Measurements from ENCODE around the gene KIRREL3.

Gene KIRREL3

GRCh38 chr11:126522606-126523005 is 478.0 kb downstream of the KIRREL3 start:
- no peak for DNase-seq

GRCh38 chr11:126522152-126522551 is 478.4 kb downstream of the KIRREL3 start:
- DNase-seq, result no peak

GRCh38 chr11:126521196-126521595 is 479.4 kb downstream of the KIRREL3 start:
- no peak for DNase-seq

- no peak for DNase-seq
These were observed 480.5 kb downstream of the KIRREL3 start for GRCh38 chr11:126519764-126520734.

DNA sequence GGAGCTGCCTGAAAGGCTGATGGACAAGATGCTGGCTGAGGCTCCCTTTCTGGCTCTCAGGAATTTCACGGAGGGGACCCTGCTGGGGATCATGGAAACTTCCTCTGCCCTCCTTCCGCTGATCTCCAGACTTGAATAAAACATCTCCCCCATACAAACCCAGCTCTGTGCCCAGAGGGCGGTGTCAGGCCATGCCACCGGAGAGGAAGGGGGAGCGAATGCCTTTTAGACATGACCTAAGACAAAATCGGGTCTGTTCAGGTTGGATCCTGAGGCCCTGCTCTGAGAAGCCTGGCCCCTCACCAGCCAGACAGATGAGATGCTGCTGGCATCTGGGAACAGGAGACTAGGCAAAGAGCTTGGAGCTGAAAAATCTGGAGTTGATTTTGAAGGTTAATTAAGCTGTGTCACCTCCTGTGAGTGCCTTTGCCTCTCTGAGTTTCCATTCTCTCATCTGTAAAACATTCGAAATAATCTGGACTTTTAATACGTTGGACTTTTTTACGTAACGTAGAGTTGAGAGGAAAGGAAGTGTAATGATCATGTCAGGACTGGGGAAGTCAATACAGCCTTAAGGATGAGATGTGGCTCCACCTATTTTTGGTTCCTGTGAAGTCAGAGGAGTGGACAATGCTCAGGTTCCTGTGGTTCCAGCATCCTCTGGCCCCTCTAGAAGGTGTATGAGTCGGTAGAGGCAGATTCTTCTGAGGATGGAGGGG is 481.4 kb downstream of the KIRREL3 start:
- no peak for DNase-seq

DNA sequence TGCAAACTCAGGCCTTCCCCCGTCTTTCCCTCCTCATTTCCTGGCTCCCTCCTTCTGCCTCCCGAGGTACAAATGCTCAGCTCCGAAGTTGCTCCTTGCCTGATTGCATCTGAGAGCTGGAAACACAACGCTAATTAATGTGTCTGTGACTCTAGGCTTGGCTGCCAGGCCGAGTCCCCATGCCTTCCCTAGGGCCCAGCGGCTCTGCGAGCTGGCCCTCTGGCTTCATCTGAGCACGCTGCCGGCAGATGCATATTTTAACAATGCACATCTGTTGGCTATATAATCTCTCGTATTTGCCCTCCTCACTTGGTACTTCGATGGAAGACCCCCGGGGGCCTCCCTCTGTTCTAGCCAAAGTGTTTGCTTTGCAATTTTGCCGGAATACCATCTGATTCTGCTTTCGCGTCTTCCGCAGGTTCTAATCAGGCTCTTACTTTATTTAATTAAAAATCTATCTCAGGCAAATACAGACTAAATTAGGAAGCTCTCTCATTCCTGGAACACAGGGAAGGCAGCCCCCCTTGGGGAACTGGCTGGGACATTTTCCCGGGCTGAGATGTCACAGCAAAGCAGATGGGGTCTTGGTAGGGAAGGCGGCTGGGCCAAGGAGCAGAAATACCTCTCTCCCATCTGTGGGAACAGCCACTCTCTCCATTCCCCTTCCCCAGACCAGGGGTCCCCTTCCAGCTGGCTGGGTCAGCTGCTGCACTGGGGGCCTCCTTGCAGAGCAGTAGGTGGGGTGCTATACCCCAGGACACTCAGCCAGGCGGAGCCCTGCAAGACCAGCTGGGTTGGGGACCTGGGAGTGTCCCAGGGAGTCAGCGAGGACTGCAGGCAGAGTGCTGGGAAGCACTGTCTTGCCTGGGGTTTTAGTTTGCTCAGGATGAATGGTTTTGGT is 482.2 kb downstream of the KIRREL3 start:
- no peak for DNase-seq

- no peak for DNase-seq
These were observed 485.1 kb downstream of the KIRREL3 start for GRCh38 chr11:126515501-126515900.

DNA sequence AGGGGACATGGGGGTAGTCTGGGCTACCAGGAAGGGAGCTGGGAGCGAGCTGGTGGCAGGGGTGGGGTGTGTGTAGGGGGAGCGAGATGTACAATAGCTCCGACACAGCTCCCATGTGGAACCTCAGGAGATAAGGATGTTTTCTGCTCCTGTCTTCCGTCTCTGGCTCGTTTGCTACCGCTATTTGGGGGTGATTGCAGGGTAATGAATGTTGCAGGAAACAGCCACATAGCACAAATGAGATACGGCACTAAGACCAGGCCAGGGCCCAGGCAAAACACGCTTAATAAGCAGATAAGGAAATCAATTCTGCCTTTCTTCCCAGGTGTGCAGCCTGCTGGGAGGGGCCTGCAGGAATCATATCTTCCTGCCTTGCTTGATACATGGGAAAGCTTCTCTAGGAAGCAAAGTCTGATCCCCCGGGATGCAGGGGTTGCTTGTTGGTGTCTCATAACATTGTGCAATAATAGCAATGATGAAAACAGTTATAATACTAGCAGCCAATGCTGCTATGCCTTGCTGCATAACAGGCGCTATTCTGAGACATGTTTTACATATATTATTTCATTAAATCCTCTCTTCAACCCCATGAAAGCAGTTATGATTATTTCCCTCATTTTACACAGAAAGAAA is 486.4 kb downstream of the KIRREL3 start:
- no peak for DNase-seq

DNA sequence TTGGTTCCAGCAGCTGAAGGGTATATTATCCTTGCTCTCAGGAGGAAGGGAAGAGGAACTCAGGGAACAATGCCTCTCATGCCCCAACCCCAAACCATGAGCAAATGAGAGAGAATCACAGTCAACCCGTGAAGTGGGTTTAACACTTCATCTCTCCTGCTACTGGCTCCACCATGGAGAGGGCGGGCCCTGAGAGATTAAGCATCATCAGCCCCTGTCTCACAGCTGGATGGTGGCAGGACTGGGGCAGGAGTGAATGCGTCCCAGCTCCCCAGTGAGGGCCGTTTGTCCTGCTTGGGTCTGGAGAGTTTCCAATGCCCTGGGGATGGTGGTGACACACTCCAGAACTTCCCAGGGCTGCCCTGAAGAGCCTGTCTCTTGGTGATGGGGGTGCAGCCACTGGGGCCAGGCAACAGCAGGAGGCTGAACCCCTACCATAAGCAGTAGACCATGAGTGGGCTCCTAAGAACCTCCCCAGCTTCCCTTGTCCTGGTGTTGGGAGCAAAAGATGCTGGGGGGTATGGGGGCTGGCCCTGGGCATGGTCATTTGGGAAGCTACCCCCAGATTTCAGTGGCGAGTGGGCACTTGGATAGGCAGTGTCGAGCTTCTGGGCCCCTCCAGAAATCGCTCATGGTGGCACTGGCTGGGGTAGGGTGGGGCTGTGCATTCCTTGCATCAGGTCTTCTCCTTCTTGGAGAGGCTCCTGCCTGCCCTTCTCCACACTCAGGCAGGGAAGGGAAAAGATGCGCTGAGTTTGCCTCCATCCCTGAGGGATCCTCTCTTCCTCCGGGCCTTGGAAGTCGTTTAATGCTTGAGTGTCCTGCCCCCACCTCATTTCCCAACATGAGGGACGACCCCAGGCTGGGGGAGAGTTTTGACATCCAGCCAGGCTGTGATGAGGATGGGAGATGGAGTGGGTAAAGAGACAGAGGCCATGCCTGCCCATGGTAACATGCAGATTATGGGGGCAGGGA is 487.5 kb downstream of the KIRREL3 start:
- DNase-seq, result no peak

- DNase-seq, result no peak
These were observed 488.3 kb downstream of the KIRREL3 start for GRCh38 chr11:126512251-126512650.

DNA sequence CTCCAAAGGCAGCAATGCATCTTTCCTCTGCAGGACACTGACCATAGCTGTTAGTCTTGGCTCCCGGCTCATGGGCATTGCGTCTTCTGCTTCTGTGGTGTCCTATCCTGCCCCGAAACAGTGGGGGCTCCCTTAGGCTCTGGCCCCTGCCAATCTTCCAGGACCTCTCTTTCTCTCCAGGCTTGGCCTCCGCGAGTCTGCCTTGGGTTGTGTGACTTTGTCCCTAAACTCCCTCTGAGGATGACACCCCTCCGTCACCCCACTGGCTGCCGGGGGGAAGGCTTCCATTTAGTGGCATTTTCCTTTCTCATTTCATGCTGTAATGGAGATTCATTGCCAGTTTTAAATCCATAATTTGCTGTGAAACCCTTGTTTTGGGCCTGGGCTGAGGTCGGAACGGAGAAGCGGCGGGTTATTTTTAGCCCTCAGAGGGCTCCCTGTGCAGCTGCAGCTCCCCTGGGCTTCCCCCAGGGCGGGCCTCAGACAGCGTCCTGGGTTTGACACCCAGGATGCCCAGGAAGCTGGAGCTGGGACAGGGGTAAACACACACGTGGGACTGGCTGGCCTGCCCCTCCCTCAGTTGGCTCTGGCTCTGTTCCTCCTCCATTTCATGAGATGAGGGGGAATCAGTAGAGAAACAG is 489.0 kb downstream of the KIRREL3 start:
- DNase-seq, result no peak

DNA sequence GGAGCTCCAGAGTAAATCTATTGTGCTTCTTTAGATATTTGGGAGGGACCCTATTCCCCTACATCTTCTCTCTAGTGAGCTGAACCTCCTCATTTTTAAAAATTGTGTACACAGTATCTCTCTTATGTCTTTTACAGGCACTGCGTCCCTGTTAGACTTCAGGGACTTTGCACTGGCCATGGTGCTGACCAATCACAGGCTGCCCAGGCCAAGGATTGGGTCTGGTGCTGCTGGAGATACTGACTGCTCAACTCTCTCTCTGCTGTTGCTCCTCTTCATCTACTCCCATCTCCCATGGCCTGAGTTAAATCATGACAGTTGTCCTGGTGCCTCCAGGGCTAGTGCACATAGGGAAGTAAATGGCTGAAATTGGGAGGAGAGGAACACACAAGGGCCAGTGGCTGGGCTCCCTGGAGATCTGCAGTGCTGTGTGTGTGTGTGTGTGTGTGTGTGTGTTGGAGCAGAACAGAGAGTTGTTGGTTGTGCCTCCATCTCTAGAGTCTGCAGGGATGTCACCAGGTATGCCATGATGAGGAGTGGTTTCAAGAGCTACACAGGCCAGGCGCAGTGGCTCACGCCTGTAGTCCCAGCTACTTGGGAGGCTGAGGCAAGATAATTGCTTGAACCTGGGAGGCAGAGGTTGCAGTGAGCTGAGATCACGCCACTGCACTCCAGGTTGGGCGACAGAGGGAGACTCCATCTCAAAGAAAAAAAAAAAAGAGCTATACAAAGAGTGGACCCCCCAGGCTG is 489.8 kb downstream of the KIRREL3 start:
- DNase-seq, result no peak

- no peak for DNase-seq
These were observed 492.9 kb downstream of the KIRREL3 start for GRCh38 chr11:126507646-126508045.

DNA sequence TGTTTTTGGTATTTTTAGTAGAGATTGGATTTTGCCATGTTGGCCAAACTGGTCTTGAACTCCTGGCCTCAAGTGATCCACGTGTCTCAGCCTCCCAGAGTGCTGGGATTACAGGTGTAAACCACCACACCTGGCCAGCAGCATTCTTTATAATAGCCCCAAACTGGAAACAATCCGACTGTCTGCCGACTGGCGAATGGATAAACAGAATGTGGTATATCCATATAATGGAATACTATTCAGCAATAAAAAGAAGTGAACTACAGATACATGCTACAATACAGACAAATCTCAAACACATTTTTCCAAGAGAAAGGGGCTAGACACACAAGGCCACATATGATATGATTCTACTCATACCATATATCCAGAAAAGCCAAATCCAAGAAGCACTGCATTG is 493.8 kb downstream of the KIRREL3 start:
- DNase-seq, result no peak

- DNase-seq, result no peak
These were observed 497.6 kb downstream of the KIRREL3 start for GRCh38 chr11:126502982-126503381.

DNA sequence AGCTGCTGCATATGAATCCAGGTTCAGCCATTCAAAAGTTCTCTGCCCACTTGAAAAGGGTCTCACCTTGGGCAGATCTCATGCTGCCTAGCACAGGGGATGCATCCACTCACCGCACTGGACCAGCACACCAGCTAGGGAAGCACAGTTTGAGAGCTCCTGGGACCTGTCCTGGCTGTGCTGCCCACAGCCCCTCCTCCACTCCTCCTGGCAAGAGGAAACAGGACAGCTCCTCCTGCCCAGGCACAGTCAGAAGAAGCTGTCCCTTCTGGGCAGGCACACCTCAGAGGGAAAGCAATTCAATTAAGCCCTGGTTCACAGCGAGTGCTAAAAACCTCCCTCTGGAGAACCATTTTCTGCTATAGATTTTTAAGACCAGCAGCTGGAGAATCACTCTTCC is 498.4 kb downstream of the KIRREL3 start:
- no peak for DNase-seq

- no peak for DNase-seq
These were observed 498.9 kb downstream of the KIRREL3 start for GRCh38 chr11:126501641-126502040.

- DNase-seq, result no peak
These were observed 499.6 kb downstream of the KIRREL3 start for GRCh38 chr11:126500981-126501380.

GRCh38 chr11:126499131-126499752 is 501.3 kb downstream of the KIRREL3 start:
- no peak for DNase-seq
